NOMO-1 treated with DMSO at 0.1 percent for 48 hours (cell line): ENCODE data around the gene OR5H15.
A peak's percentile ranks its signal among the peaks of the same experiment; 100 is the strongest.
"Not testable (repeated sequence)": the region's sequence is repeated elsewhere in the genome, so short reads cannot be mapped to it uniquely, and the experiment has no call there.

ENCODE experiments used
- DNase-seq: peaks from one replicate; lab custom pipeline; 2025; ENCODE audit not compliant: unreplicated experiment; lab: John Stamatoyannopoulos, UW

OR5H15 gene

DNA sequence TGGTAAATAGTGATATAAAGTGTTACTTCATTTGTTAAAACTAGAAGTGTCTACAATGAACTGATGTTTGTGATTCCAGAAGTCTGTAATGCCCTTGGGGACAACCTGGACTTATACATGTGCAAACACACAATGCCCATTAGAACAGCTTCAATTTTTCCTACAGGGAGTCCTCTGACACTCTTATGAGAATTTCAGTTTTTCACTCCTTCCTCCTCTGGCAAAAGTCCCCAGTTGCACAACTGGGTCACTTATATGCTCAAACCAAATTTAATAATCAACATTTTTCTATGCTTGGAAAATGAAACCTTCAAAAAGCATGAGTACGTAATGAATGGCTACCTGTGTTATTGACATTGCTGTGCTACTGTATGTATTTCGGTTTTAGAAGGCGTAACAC, at the start of gene OR5H15:
Gene OR5H15, plus strand, starts transcription at position 301 of the 400 bp plus-strand sequence. CDS start 2,004 bp downstream, outside the sequence.
- no peak for DNase-seq

DNA sequence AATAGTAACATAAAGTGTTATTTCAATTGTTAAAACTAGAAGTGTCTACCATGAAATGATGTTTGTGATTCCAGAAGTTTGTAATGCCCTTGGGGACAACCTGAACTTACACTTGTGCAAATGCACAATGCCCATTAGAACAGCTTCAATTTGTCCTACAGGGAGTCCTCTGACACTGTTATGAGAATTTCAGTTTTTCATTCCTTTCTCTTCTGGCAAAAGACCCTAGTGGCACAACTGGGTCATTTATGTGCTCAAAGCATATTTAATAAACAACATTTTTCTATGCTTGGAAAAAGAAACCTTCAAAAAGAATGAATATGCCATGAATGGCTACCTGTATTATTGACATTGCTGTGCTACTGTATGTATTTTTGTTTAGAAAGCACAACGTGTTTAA, 36.1 kb upstream of the OR5H15 start, which contains the start of gene OR5H1:
Gene OR5H1, plus strand, starts transcription at position 301 of the 400 bp plus-strand sequence. CDS start 1,977 bp downstream, outside the sequence.
- no peak for DNase-seq

DNA sequence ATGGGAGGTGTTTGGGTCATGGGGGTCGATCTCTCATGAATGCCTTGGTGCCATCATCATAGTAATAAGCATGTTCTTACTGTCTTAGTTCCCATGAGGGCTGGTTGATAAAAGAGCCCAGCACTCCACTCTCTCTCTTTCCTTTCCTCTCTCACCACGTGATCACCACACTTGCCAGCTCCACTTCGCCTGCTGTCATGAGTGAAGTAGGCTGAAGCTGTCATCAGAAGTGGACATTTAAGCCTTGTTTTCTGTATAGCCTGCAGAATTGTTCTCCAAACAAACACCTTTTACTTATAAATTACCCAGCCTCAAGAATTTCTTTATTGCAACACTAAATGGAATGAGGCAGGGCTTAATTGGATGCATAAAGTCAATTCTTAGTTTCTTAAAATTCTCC, 29.9 kb upstream of the OR5H15 start:
- no peak for DNase-seq

DNA sequence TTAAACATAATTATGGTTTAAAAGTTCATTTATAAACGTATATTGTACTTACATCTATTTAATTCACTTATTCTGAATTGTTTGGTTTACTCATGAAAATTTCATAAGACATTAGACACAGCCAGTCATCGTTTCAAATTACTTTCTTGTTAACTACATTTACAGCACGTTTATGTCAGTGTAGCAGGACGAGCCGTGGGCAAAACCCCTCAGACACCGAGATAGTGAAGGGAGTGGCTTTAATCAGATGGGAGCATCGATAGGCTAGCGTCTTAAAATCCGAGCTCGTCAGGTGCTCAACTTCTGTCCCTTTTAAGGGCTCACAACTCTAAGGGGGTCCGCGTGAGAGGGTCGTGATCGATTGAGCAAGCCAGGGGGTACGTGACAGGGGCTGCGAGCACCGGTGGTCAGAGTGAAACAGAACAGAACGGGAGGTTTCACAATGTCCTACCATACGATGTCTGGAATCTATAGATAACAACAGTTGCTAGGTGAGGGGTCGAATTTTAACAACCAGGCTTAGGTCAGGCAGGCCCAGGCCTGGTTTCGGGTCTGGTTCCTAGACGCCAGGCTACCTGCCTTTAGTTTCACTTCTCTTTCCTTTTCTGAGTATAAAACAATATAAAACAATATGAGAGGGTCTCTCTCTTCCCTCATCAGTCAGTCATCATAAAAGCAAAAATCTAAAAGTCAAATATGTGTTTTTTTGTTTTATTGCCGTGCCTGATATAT, 28.5 kb upstream of the OR5H15 start:
- not testable (repeated sequence) for DNase-seq

DNA sequence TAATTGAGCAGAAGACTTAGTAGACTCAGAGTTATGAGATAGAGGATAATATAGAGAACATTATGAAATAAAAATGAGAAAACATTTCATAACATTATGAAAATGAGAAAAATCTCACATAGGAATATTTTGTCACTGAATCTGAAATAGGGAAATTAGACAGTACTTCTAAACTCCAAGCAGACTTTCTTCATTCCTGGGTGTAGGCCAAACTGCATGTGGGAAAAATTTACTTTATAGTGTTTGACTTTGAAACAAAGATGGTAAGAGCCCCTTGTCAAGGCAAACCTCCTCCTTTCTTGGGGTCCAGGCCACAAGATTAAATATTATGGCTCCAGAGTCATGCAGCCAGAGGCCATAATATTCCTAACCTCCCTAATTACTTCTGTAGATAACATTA, 26.0 kb upstream of the OR5H15 start:
- DNase-seq: no peak

DNA sequence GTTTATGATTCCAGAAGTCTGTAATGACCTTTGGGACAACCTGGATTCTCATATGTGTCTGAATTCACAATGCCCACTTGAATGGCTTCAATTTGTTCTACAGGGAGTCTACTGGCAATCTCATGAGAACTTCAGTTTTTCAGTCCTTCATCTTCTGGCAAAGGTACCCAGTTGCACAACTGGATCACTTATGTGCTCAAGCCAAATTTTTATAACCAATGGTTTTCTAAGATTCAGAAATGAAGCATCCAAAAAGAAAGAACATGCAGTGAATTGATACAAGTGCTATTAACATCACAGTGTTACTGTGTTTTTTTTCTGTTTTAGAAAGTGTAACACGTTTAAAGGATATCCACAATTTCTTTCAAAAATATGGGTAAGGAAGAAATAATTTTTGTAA, 19.3 kb upstream of the OR5H15 start, which contains the start of gene OR5H14:
Gene OR5H14, plus strand, starts transcription at position 301 of the 400 bp plus-strand sequence. CDS start 1,907 bp downstream, outside the sequence.
- no peak for DNase-seq

DNA sequence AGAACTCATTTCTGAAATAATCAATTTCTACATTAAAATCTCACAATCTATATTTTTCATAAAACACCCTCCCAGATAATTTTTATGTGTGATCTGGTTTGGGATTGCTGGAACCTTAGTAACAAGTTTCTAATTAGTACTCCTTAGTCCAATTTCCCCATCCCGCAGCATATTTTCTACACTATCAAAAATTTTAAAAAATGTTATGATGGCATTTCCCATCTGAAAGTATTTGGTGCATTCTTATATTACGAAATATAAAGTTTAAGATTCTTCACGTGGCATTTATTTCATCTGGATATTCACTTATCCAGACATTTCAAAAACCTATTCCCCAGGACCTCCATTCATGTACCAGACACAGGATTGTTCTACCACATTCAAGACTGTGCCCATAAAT, 17.7 kb upstream of the OR5H15 start:
- DNase-seq: no peak

DNA sequence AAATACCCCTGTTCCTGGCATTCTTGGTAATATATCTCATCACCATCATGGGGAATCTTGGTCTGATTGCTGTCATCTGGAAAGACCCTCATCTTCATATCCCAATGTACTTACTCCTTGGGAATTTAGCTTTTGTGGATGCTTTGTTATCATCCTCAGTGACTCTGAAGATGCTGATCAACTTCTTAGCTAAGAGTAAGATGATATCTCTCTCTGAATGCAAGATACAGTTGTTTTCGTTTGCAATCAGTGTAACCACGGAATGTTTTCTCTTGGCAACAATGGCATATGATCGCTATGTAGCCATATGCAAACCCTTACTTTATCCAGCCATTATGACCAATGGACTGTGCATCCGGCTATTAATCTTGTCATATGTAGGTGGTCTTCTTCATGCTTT, 17.0 kb upstream of the OR5H15 start:
- not testable (repeated sequence) for DNase-seq

DNA sequence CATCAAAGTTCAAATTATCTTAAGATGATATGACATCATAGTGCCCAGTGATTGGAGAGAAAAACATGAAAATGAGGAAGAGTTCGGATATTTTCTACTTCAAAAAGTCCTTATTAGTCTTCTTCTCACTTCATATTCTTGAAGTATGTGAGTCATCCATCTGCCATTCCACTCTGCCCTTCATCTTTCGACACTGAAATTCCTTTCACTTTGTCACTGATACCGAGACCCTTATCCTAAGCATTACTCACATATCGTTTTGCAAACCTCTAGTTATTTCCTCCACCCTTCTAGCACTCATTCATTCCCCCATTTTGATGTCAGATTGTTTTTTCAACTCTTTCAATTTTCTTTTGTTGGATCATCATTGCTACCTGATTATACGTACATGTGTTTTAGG, 15.3 kb upstream of the OR5H15 start:
- DNase-seq: peak; percentile 14

DNA sequence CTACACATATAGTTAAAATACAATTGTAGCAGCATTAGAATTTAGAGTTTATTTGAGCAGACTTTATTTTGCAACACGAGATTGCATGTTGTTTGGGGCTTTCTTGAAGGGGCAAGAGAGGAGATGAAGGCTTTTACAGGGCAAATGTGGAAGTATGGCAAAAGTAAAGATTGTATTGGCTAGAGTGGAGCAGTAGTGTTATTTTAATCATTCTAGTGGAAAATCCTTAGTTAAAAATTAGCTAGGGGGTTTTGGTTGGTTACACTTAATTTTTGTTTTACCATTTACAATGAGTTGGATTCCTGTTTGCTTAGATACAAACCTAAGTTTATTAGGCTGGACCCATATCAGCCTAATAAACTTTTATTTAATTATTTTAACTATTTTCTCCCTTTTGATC, 4.6 kb downstream of the OR5H15 start:
- peak; percentile 37 for DNase-seq

DNA sequence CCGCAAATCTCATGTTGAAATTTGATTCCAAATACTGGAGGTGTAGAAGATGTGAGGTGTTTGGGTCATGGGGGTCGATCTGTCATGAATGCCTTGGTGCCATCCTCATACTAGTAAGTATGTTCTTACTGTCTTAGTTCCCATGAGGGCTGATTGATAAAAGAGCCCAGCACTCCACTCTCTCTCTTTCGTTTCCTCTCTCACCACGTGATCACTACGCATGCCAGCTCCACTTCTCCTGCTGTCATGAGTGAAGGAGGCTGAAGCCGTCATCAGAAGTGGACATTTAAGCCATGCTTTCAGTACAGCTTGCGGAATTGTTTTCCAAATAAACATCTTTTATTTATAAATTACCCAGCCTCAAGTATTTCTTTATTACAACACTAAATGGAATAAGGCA, 6.1 kb downstream of the OR5H15 start:
- no peak for DNase-seq

DNA sequence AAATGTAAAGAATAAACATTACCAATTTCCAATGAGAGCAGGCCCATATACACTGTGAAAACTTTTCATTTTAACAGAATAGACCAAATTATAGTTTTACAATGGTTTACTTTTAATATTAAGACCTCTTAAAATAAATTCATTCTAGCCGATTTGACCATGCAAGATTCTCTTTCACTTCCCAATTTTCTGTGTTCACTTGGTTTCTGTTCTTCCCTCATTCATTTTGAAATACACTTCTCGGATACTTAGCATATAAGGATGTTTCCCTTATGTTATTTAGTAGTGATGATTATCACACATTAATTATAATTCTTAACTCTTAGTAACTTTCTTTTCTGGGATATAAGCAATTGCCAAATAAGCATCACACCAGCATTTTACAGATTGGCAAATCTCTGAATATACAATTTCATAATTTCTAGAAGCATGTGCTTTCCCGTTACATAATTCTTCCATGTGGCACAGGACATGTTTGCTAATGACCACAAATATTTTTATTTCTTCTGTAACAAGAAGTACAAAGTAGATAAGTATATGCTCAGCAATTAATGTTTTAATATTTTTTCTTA, 13.9 kb downstream of the OR5H15 start:
- peak; percentile 92 for DNase-seq

DNA sequence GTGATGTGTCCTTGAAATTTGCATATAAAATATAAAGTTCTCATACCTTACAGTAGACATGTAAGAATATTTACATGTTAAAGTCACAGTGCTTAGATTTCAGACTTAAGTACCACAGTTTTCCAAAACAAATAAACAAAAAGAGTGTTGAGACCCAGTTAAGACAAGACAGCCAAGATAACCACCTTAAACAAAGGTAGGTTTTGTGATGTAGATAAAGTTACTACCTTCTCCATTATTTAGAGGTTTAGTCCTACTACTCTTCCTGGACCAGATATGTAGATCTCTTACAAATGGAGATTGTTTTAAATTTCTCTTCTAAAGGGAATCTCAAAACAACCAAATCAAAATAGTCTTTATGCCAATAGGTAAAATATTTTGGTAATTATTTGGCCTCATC, 15.7 kb downstream of the OR5H15 start:
- no peak for DNase-seq

DNA sequence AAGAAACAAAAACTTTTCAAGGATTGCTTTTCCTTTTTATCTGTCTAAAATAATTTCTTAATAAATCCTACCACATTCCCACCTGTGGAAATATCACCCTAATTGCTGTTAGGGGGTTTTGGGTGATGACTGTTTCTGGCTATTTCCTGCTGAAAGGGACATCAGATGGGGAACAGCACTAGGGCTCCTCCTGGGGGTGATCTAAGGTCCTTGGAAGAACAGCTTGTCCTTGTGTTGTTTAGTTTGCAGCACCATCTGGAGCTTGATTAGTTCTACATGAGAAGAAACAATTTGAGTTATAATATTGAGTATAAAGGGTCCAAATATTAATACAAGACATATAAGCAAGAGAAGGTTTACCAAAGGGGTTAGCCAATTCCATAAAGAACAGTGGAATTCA, 18.7 kb downstream of the OR5H15 start:
- DNase-seq: peak; percentile 21

DNA sequence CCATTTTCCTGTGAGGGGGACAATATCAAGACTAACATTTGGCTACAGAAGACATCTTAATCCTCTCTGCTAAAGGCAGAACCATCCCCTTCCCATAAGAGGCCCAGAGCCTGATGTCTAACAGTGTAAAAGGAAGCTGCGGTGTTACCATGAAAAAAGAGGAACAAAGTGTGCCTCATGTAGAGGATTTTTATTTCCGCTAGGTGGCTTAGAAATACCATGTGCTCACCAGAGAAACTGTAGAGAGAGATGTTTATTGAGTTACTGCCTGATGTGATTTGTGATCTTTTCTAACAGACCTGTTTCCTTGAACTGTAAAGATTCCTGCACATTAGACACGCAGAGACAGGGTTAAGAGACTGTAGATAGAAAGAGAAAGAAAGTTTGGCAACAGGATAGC, 22.0 kb downstream of the OR5H15 start:
- DNase-seq: peak; percentile 73

DNA sequence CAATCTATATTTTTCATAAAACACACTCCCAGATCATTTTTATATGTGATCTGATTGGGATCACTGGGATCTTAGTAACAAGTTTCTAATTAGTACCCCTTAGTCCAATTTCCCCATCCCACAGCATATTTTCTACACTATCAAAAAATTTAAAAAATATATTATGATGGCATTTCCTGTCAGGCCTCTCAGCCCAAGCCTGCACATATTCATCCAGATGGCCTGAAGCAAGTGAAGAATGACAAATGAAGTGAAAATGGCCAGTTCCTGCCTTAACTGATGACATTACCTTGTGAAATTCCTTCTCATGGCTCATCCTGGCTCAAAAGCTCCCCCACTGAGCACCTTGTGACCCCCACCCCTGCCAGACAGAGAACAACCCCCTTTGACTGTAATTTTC, 24.4 kb downstream of the OR5H15 start:
- DNase-seq: not testable (repeated sequence)

DNA sequence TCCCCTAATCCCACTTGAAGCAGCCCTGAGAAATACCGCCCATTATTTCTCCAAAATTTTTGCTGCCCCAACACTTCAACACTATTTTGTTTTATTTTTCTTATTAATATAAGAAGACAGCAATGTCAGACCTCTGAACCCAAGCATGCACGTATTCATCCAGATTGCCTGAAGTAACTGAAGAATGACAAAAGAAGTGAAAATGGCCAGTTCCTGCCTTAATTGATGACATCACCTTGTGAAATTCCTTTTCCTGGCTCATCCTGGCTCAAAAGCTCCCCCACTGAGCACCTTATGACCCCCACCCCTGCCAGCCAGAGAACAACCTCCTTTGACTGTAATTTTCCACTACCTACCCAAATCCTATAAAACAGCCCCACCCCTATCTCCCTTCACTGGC, 29.8 kb downstream of the OR5H15 start:
- not testable (repeated sequence) for DNase-seq

DNA sequence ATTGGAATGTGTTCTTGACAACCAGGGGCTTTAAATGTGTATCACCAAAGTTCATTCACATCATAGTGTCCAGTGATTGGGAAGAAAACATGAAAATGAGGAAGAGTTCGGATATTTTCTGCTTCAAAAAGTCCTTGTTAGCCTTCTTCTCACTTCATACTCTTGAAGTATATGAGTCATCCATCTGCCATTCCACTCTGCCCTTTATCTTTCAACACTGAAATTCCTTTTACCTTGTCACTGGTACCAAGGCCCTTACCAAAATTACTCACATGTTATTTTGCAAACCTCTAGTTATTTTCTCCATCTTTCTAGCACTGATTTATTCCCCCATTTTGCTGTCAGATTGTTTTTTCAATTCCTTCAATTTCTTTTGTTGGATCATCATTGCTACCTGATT, 32.5 kb downstream of the OR5H15 start:
- no peak for DNase-seq

DNA sequence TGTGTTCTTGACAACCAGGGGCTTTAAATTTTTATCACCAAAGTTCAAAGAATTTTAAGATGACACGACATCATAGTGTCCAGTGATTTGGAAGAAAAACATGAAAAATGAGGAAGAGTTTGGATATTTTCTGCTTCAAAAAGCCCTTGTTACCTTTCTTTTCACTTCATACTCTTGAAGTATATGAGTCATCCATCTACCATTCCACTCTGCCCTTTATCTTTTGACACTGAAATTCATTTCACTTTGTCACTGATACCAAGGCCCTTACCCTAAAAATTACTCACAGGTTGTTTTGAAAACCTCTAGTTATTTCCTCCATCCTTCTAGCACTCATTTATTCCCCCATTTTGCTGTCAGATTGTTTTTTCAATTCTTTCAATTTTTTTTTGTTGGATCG, 42.7 kb downstream of the OR5H15 start:
- no peak for DNase-seq

DNA sequence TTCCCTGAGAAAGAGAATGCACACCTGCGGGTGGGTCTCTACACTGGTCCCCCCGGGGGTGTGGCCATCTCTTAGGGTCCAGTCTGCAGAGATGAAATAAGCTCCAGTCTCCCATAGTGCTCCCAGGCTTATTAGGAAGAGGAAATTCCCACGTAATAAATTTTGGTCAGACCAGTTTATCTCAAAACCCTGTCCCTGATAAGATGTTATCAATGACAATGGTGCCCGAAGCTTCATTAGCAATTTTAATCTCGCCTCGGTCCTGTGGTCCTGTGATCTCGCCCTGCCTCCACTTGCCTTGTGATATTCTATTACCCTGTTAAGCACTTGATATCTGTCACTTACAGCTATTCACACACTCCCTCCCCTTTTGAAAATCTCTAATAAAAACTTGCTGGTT, 46.8 kb downstream of the OR5H15 start:
- DNase-seq: no peak

DNA sequence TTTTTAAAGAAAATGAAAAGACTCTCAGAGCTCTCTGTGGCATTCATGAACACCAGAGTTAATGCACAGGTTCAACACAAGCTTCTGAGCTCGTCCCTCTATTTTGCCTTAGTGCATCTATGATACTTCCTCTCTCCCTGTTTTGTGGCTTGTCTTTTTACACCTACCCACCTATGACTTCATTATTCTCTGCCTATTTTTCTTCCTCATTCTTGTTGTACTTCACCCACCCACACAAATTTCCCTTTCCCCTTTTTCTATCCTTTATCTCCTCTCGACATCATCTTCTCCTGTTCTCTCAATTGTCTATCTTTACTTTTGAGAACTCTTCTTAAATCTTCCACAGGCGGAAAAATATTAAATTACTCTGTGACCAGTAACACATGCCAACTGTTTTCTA, 48.6 kb downstream of the OR5H15 start:
- no peak for DNase-seq
